COLO668 (cell line): ENCODE results near the gene EPHB1.

Experiments used
- DNase-seq: peaks from one replicate; lab custom pipeline; 2025; ENCODE audit not compliant: unreplicated experiment; lab: John Stamatoyannopoulos, UW

Gene EPHB1

DNA sequence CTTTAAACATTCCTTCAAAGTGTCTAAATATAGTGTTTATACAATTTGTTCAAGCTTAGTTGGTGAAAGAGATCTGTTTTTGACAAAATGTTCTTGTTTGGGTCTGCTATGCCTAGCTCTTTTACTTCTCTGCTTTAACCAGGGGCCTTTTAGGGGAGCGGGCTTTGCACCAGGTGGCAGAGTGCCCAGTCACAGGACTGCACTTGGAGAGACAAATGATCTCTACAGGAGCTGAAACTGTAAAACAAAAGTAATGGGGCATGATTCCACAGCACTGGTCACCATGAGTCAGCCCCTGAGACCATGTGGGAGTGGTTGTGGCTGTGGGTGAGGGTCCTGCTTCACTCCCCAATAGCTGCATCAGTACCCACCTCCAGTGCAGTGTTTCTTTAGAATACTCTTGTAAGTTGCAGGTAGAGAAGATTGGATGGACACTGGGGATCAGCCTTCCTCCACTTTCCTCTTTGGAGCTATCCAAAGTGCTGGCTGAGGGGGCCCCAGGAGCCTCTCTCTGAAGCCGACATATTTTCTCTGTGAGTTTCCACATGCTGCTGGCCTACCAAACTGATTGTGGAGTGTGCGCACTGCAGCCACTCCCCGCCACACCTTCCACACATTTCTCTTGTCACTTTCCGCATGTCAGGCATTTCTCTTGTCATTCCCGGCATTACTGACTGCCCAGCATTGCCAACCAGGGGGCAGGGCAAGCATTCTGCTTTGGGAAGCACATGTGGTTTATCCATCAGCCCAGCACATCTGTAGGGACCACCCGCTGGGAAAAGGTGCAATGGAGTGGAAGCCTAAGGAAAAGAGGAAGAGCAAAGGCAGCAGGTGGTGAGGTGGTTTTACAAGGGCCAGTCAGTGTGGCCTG is 110.0 kb downstream of the EPHB1 start:
- no peak for DNase-seq

DNA sequence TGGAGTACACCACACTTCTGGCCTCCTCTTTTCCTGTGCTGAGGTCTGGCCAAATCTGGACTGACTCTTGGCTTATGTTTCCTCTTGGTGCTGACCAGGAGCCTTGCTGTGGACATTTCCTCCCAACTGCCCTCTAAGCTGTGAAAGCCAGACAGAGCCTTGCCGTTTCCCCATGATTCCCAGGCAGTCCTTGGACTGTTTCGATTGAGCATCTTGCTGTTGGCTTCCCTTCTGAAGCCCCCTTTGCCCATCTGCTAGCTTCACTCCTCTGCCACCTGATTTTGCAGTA is 110.5 kb downstream of the EPHB1 start:
- DNase-seq = no peak

DNA sequence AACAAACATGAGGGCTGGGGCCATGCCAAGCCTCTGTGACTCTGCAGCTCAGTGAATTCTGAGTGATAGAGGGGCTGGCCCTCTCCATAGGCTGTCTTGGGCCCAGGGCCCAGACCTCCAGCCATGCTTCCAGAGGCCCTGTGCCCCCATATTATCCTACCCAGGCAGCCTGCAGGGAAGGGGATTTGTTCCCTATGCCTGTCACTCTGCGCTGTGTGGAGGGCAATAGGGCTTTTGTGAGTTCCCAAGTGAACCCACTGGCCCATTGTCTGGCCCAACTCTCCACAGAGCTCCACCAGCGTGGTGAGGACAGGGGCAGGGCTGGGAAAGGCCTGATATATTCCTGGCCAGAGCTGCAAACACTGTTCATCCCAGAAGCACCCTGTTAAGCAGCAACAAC is 113.2 kb downstream of the EPHB1 start:
- no peak for DNase-seq

DNA sequence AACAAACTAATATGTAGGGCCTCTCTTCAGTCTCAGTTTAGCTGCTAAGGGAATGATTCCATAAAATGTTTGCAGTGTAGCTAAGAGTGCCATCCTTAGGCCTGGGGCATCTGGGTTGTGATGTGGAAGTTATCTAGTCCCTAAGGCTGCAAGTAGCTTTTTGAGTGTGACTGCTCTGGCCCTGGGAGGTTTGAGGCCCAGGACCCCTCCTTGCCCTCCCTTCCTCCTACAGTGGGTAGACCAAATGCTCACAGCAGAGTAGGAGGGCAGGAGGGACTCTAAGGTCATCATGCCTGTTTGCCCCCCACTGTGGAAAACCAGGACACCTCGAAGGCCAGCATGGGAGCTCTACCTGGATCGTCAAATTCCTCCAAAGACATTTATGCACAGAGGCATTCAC is 115.0 kb downstream of the EPHB1 start:
- DNase-seq = no peak

DNA sequence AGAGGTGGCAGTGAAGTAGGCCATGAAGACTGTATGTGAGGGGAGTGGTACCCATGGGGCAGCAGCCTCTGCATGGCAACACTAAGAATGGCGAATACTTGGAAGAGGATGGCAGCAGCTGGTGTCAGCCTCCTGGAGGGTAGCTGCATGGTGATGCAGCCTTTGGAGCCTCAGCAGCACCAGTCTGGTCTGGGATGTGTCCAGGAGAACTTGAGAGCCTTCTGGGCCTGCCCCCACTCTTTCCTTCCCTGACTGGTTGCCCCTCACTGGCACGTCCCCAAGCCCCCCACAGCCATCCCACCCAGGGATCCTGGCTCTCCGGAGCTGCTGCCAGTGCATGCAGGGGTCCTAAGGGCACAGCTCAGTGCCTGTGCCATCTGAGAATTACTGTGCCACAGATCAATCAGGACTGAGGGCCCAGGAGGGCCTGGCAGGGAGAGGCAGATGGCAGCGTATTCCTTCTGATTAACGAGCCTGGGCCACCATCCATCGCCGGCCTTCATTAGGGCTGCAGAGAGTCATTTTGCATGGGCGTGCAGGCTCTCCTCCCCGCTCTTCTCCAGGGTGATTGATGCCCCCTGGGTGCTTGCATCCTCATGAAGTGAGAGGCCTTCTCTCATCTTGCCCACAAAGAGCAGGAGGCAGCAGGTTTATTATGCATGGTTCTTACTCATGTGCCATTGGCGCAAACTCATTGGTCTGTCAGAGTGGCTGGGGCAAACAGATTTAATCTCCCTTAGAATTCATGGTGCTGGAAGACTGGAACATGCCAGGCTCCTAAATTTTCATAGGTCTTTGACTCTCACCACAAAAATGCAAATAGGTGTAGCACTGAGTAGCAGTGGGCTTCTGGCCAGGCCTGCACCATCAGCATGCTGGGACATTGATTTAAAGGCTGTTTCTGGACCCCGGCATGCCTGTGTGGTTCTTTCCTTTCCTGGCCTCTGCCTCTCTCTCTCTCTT is 116.8 kb downstream of the EPHB1 start:
- no peak for DNase-seq

DNA sequence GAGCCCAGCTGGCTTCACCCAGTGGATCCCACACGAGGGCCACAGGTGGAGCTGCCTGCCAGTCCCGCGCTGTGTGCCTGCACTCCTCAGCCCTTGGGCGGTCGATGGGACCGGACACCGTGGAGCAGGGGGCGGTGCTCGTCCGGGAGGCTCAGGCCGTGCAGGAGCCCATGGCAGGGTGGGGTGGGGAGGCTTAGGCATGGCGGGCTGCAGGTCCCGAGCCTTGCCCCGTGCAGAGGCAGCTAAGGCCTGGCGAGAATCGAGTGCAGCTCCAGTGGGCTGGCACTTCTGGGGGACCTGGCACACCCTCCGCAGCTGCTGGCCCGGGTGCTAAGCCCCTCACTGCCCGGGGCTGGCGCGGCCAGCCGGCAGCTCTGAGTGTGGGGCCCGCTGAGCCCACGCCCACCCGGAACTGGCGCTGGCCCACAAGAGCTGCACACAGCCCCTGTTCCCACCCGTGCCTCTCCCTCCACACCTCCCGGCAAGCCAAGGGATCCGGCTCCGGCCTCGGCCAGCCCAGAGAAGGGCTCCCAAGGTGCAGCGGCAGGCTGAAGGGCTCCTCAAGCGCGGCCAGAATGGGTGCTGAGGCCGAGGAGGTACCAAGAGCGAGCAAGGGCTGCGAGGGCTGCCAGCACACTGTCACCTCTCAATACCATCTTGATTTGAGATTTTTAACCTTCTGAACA is 121.4 kb downstream of the EPHB1 start:
- no peak for DNase-seq

DNA sequence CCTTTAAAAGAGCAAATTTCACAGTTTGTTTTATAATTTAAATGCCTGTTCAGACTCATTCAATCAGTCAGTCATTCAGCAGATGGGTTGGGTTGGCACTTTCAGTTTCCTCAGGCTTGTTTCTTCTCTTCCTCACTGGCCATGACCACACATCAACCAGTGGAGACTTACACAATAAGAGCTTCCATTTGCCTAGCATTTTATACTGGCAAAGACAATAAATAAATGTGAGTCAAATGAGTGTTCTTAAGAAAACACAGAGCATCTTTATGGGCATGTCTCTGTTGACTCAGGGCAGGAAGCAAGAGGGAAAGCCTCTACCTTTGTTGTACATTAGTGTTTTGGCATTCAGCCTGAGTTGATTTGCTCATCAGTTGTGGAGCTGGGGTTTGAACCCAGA is 122.6 kb downstream of the EPHB1 start:
- DNase-seq = no peak

DNA sequence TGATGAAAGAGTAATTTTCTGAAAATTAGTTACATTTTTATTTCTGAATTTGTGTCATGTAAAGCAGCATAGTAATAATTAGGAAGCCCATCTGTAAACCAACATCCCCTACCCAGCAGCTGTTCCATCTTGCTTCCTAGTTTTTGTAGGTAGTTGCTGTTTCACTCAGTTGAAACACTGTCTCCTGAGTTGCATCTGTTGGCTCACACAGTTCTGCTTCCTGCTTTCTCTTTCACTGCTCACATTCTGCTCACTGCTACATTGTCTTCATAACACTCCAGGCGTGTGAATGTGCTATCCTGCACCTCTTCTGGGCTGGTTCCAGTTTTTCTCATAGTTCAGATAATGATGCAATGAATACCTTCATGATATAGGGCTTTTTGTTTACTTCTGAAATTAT is 123.4 kb downstream of the EPHB1 start:
- no peak for DNase-seq

DNA sequence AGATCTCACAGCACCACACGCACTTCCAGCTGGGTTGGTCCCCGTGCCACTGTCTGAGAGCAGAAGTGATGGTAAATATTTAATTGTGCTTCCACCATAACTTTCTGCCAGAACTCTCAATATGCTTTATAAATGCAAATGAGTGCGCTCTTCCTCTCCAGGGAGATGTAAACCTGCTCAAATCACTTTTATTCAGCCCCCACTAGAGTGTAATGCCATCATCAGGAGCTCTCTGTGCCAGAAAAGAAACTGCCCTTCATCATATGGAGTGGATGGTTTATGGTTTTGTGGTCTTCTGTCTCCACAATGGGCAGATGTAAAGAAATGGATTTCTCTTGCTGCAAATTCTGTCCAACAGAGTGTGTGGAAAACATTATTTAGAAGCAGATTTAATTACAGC is 127.0 kb downstream of the EPHB1 start:
- DNase-seq = no peak

DNA sequence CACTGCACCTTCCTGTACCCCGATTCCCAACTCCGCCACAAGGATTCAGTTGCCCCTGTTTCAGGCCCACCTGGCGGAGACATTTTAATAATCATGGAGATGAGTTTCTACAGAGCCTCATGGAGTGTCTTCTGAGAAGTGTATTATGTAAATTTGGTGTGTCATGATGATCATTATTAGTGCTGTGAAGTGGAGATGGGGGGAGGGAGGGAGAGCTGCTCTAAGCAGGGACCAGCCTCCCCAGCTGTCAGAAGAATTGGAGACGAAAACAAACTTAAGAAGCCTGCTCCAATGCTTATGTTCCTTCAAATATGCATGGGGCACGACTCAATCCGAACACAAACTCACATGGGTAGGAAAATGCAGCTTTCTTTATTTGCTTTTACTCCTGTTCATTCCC is 127.8 kb downstream of the EPHB1 start:
- no peak for DNase-seq

DNA sequence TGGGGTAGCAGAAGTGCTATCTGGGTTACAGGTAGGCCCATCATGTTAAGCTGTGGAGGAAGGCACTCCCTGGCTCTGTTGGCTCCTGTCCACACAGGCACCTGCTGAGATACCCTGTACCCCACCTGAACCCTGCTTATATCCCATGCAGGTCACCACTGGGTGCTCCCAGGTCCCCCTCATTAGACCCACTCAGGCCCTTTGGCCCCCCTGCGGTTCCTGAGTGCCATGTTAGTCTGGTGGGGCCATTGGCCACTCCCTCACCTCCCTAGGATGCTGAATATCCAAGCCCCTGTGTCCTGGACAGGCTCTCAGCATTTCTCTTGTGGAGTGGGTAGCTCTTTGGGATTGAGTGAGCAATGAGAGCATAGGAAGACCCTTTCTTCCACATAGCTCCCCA is 128.2 kb downstream of the EPHB1 start:
- DNase-seq = no peak

DNA sequence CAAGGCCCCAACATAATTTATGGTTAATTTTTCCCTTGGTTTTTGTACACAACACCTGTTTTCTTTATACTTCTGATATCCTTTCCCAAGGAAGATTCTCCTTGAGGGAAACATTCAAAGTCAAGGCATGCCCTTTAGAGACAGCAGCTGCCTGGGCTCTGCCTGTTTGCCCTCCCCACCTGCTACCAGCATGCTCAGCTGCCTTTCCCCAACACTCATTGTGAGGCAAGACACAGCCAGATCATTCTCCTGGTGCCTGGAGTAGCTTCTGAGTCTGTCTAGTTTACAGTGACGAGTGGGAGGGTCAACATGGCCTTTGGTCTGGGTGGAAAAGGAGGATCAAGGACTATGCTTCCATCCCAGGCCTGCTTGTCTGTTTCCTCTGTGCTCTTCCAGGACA is 132.5 kb downstream of the EPHB1 start:
- DNase-seq = no peak

DNA sequence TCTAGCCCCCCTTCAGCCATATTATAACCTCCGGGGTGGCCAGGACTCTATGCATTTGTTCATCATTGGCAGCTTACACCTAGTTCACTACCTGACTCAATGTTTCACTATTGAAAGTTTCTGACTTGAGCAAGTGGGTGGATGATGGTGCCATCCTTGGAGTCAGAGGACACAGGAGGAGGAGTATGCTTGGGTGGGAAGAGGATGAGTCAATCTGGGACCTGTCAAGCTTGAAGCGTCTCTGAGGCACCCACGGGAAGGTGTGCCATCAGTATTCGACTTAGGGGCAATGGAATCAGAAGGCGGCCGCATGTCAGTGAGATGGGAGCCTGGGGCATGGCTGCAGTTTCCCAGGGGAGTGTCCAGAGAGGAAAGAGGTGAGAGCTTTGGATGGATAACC is 133.3 kb downstream of the EPHB1 start:
- no peak for DNase-seq

DNA sequence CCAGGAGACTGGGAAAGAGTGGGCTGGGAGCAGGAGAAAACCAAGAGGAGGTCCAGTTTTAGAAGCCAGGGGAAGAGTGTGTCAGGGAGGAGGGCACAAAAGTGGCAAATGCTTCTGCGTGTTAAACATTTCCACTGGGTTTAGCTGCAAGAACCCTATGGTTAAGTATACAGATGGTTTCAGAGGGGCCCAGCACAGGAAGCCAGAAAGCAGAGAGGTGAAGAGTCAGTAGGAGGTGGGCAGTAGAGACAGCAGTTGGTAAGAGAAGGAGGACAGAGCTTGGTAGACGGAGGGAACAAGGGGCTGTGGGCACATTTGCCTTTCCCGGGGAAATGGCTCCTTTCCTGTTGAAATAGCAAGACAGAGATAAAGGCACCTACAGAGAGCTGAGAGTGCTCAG is 133.8 kb downstream of the EPHB1 start:
- DNase-seq = no peak

DNA sequence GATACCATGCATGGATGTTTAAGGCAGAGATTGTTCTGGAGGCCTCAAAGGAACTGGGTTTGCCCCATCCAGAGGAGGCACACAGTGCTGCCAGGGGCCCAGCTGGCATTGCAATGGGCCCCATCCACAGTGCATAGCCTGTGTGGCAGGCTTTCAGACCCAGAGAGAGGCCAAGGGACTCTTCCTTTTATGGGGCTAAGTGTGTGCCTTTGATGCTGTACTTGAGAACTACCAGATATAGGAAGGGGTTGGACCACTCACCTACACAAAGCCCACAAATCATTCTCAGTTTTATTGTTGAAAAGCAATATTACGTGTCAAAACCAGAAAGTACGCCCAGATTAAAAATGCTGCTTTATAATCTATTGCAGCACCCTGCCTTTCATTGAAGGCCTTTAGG is 134.9 kb downstream of the EPHB1 start:
- no peak for DNase-seq

DNA sequence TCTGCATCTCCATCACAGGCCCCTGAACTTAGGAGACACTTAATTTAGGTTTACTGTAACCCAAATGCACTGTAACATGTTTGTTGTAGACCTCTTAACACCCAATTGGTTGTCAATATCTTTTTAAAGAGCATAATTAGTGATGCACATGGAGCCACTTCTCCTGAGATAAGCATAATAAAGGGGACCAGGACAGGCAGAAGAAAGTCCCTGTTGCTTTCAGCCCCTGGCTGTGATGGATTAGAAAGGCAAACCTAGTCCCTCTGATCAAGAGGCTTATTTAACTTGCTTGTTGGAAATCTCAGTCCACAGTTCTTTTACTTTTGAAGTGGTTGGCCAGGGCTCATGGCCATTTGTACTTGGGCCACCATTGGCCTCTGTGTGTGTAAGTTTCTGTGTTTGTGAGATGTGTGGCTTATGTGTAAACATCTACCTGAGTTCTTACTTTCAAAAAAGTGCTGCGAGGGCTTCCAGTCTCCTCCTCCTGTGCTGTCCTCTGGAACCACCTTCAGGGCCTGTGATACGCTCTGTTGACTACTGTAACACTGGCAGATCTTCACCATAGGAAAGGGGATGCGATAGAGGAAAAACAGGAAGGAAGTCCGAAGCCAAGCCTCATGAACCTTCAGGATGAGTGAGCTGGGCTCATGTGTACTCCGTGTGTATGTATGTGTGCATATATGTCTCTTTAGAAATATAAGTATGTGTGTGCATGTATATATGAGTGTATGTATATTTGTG is 136.2 kb downstream of the EPHB1 start:
- no peak for DNase-seq

DNA sequence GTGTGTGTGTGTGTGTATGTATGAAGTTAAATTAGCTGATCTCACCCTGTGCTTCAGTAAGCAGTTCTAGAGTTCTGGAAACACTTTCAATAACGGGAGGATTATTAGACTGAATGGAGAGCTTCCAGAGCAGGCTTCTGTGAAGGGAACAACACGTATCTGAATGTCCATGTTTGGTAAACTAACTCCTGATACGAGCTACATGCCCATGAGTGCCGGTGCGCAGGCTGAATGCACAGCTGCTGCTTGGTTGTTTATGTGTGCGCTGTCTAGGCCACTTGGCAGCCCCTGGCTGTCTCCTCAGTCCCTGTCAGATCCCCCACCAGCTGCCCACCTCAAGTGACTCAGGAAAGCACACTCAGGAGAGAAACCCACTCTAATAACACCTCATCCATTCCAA is 137.0 kb downstream of the EPHB1 start:
- DNase-seq = no peak

DNA sequence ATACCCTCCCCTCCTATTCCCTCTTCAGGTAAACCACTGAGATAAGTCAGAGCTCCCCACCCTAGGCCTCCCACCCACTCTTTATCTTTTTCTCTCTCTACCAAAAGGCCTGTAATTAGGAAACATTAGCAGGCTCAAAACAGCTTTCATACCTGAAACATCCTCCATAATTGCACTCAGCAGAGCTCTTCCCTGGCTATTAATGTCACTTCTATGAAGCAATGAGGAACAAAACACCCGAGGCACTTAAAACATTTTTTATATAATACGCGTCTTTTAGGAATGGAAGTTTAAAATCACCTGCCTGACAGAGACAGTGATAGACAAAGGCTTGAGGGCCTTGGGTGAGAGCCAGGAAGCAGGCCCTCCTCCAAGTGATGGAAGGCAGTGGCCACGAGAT is 138.9 kb downstream of the EPHB1 start:
- no peak for DNase-seq

DNA sequence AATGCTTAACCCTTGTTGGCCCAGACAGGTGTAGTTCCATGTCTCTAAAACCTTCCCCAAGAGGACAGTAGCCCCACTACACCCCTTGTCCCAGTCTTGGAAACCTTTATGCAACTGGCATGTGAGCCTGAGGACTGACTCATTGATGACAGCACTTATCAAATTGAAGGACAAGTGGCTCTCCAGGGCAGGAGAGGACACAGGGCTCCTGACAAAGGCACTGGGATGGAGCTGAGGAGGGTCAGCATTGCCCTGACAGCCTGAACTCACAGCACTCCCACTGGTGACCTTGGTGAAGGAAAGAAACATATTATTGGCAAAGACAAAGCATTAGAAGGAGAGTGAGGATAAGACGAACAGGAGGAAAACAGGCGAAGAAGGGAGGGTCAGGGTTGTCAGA is 139.9 kb downstream of the EPHB1 start:
- no peak for DNase-seq

DNA sequence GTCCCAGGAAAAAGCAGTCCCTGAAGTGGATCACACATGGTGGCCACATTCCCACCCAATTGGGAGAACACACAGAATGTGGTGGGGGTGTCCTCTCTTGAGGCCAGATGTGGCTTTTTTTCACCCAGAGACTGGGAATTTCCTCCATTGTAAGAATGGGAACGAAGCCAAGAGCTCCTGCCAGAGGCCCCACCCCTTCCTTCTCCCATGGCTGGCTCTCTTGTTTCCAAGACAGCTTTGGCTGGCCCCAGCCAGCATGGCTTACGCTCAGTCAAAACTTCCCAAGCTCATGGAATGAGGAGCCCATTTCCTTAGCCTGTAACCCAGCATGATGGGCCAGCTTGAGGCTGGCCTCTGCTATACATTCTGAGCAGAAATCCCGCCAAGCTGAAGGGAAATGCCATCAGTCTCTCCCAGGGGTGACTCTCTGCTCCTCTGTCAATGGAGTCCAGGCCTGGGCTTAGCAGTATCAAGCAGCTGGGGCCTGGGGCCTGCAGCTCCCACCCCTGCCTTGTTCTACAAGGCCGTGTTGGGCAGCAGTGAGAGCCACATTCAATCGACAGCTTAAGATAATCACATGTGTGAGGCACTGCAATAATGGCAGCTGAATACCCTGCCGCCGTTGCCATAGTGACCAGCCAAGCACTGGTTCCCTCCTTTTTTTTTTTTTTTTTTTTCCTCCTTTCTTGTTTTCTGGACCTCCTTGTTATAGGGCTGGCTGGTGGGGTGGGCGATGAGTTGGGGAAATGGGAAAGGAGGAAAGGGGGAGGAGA is 142.4 kb downstream of the EPHB1 start:
- no peak for DNase-seq
